ENCODE data around the gene NDUFA11. TPM values are rescaled to one million over a fixed set of nuclear protein-coding genes. Genes with fewer than 3 reads are reported as not detected.

NDUFA11 gene
- total RNA-seq, 4 donors from 2014 or later, result 80.9 to 245 (median 174) TPM

DNA sequence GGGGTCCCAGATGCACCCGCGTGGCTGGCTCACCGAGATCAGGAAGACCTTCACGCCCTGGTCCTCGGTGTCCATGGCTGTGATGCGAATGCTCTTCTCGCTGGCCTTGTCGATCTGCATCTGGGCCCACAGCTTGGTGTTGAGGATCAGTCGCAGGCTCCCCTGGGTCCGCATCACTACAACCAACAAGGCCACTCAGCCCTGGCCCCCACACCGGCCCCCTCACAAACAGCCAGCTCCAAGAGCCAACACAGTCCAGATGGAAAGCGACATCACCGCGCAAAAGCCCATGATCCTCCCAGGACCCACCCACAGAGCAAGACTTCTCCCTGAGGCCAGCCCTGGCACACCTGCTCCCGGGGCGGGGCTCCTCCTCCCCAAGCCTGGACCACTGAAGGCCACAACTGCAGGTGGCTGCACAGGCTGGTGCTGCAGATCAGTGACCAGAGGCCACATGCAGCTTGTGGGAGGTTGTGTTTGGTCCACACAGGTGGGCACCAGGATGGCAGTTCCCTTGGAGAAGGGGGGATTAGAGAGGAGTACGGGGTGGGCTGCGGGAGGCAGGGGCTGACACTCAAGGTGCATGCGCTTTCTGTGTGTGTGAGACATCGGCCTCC is 15.0 kb upstream of the NDUFA11 start:
- H3K4me3 ChIP-seq, result no peak overlapping the region
- no peaks in the 10 kb centered on the region for H3K27me3 ChIP-seq
- peak in 1 of 2 donors; percentile 55 for DNase-seq (ENCODE audit: low spot score in 2 of 2)
- H3K9me3 ChIP-seq, result no peaks in the 10 kb centered on the region
- peaks cover 80% of the 10 kb centered on the region for H3K36me3 ChIP-seq
- TF ChIP-seq POLR2A (IDR thresholded peaks at IDR 0.05), result no peak
- TF ChIP-seq, protein P1, sequence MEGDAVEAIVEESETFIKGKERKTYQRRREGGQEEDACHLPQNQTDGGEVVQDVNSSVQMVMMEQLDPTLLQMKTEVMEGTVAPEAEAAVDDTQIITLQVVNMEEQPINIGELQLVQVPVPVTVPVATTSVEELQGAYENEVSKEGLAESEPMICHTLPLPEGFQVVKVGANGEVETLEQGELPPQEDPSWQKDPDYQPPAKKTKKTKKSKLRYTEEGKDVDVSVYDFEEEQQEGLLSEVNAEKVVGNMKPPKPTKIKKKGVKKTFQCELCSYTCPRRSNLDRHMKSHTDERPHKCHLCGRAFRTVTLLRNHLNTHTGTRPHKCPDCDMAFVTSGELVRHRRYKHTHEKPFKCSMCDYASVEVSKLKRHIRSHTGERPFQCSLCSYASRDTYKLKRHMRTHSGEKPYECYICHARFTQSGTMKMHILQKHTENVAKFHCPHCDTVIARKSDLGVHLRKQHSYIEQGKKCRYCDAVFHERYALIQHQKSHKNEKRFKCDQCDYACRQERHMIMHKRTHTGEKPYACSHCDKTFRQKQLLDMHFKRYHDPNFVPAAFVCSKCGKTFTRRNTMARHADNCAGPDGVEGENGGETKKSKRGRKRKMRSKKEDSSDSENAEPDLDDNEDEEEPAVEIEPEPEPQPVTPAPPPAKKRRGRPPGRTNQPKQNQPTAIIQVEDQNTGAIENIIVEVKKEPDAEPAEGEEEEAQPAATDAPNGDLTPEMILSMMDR (IDR thresholded peaks at IDR 0.05), result no peak
- no peak for TF ChIP-seq EP300 (IDR thresholded peaks at IDR 0.05)
- TF ChIP-seq POLR2AphosphoS5 (IDR thresholded peaks at IDR 0.05), result no peak
- H3K4me1 ChIP-seq, result peaks cover 21% of the 10 kb centered on the region
- 90% methylated on average over 3 of the region's 20 CpGs for WGBS
- no peak overlapping the region for H3K27ac ChIP-seq

DNA sequence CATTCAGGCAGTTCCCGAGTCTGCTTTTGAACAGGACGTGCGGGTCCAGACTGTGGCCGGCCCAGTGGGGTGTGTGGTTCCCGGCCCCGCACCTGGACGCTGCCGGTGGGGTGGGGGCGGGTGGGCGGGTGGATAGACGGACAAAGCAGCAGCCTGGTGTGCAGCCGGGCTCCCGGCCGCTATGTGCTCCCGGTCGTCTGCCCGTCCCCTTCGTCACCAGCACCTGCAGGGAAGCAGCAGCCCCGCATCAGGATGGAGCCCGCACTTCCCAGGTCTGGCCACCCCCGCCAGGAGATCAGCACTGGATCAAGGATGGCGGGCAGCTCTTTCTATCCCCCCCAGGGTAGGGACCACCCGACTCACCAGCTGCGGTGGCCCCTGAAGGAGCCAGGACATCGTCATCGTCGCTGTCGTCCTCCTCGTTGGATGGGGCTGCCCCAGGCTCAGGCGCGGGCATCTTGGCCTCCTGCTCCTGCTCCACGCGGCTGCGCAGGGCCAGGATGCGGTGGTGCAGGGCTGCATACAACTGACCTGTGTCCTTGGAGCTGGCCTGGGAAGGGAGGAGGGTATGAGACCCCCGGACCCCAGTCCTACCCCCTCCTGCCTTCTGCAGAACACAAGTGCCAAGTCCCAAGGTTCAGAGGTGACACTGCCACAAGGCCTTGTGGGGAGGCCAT is 14.0 kb upstream of the NDUFA11 start:
- H3K4me1 ChIP-seq, result peaks cover 21% of the 10 kb centered on the region
- WGBS, result 92% methylated on average over 27 of the region's 36 CpGs
- no peaks in the 10 kb centered on the region for H3K9me3 ChIP-seq
- H3K36me3 ChIP-seq, result peaks cover 69% of the 10 kb centered on the region
- H3K27ac ChIP-seq, result no peak overlapping the region
- H3K27me3 ChIP-seq, result no peaks in the 10 kb centered on the region
- peak in 1 of 2 donors; percentile 52 for DNase-seq (ENCODE audit: low spot score in 2 of 2)
- TF ChIP-seq POLR2A (IDR thresholded peaks at IDR 0.05) (no peak), POLR2AphosphoS5 (IDR thresholded peaks at IDR 0.05) (no peak), EP300 (IDR thresholded peaks at IDR 0.05) (no peak)
- TF ChIP-seq, protein P1 (IDR thresholded peaks at IDR 0.05), result no peak
- H3K4me3 ChIP-seq, result no peak overlapping the region

DNA sequence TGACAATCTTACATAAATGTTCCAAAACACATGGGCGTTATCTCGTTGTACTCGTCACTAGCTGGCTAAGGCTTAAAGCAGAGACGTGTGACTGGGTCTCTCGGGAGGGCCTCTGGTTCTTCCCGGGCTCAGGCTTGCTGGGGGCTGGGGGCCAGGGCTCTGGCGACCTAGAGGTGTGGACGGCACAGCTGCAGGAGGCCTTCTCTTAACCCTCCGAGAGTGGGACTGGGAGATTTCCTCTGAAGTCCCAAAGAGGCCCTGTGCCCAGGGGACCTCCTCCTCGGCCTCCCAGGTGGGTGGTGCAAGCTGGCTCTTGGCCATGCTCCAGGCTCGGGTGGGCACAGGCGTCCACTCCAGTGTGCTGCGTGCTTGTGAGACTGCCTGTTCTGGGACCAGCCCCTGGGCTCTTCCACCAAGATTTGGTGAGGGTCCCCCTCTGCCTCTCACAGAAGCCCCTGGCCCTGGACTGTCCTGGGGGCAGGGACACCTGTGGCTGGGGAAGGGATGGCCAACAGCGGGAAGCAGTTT is 12.7 kb upstream of the NDUFA11 start:
- H3K9me3 ChIP-seq, result no peaks in the 10 kb centered on the region
- peaks cover 21% of the 10 kb centered on the region for H3K4me1 ChIP-seq
- DNase-seq (ENCODE audit: low spot score in 2 of 2), result no peak
- TF ChIP-seq POLR2A (IDR thresholded peaks at IDR 0.05), result no peak
- no peak for TF ChIP-seq EP300 (IDR thresholded peaks at IDR 0.05)
- TF ChIP-seq, protein P1 (IDR thresholded peaks at IDR 0.05), result no peak
- peaks cover 56% of the 10 kb centered on the region for H3K36me3 ChIP-seq
- no peaks in the 10 kb centered on the region for H3K27me3 ChIP-seq
- WGBS, result 77% methylated on average over 5 of the region's 14 CpGs
- no peak overlapping the region for H3K4me3 ChIP-seq
- H3K27ac ChIP-seq, result peak overlapping the region; percentile 31

DNA sequence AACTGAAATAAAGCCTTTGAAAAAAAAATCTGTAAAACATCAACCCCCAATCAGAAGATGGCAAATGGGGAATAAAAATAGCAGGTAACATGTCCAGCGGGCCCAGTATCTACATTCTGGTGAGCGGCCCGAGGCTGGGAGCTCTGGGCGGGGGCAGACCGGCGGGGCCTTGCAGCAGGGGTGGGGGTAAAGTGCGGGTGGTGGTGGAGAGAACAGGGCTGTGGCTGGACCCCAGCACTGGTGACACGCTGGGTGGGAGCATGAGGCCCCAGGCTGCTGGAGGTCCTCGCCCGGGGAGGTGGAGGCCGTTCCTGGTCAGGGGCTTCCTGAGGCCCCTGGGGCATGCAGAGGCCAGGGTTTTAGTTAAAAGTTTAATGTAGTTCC is 12.2 kb upstream of the NDUFA11 start:
- DNase-seq (ENCODE audit: low spot score in 2 of 2), result no peak
- H3K27ac ChIP-seq, result peak overlapping the region; percentile 31
- TF ChIP-seq POLR2AphosphoS5 (IDR thresholded peaks at IDR 0.05) (no peak), POLR2A (IDR thresholded peaks at IDR 0.05) (no peak), EP300 (IDR thresholded peaks at IDR 0.05) (no peak)
- TF ChIP-seq, protein P1 (IDR thresholded peaks at IDR 0.05), result no peak
- peaks cover 53% of the 10 kb centered on the region for H3K36me3 ChIP-seq
- no peaks in the 10 kb centered on the region for H3K27me3 ChIP-seq
- 69% methylated on average over 11 of the region's 11 CpGs for WGBS
- H3K4me1 ChIP-seq, result peaks cover 21% of the 10 kb centered on the region
- H3K4me3 ChIP-seq, result no peak overlapping the region
- no peaks in the 10 kb centered on the region for H3K9me3 ChIP-seq

Measured in suprapubic skin (tissue), 4 donors.